GM12801 (cell line): ENCODE data around the gene ACCSL.

Experiments used
- CTCF ChIP-seq: IDR thresholded peaks from one replicate; pipeline ENCODE4 v1.5.1; 2011; ENCODE audit warnings: control low read depth; ENCODE audit not compliant: insufficient read length; ENCODE audit errors: extremely low read depth

Gene ACCSL

GRCh38 chr11:44065161-44065661, 17.4 kb downstream of the ACCSL start:
- no peak for TF ChIP-seq CTCF

GRCh38 chr11:44065841-44066731, 18.3 kb downstream of the ACCSL start, which contains the start of gene ACCS:
Gene ACCS, plus strand, starts transcription at chr11:44066270. Its CDS starts 1,358 bp downstream, at chr11:44067628.
- no peak for TF ChIP-seq CTCF

- no peak for TF ChIP-seq CTCF
Measured at GRCh38 chr11:44066732-44067141, 19.0 kb downstream of the ACCSL start.

- no peak for TF ChIP-seq CTCF
Measured at GRCh38 chr11:44067266-44067665, 19.5 kb downstream of the ACCSL start.

- TF ChIP-seq CTCF, result no peak
Measured at GRCh38 chr11:44068180-44068579, 20.4 kb downstream of the ACCSL start.

GRCh38 chr11:44071157-44071556, 23.4 kb downstream of the ACCSL start:
- no peak for TF ChIP-seq CTCF

- TF ChIP-seq CTCF, result no peak
Measured at GRCh38 chr11:44072757-44073658, 25.2 kb downstream of the ACCSL start.
